Measurements from ENCODE around the gene SNRNP25. TPM values are rescaled to one million over a fixed set of nuclear protein-coding genes. Genes with fewer than 3 reads are reported as not detected.

Gene SNRNP25
- total and polyA plus RNA-seq, 9 of the 15 experiments (the other 6 are each of a cell fraction or from before 2014, with no cell fraction given), result 59.0 to 176 (median 108) TPM

DNA sequence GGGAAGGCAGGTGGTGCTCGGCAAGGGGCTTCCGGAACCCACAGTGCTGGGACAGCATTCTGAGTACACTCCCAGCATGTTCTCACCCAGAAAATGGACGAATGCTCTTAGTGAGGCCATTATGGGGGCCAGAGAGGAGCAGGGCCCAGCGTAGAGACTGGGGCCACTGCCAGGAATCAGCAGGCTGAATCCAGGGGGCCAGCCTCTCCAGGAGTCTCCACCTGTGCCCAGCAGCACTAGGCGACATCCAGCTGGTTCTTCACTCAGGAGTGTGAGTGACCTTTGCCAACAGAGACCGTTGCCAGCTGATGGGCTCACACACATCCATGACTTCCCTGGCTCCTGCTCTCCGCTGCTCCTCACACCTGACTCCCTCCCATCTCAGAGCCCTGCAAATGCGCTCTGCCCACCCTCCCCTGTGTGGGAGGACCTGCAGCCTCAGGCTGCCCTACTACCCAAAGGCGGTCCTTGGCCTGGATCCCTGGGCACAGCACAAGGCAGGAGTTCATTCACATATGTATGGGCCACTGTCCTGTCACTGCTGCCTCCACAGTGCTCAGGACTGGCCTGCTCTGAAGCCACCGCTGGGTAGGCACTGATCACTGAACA lies 13.7 kb downstream of the SNRNP25 start:
- no peak overlapping the region for H3K4me2 ChIP-seq (ENCODE audit: insufficient read depth, low read length)
- TF ChIP-seq, protein P1, sequence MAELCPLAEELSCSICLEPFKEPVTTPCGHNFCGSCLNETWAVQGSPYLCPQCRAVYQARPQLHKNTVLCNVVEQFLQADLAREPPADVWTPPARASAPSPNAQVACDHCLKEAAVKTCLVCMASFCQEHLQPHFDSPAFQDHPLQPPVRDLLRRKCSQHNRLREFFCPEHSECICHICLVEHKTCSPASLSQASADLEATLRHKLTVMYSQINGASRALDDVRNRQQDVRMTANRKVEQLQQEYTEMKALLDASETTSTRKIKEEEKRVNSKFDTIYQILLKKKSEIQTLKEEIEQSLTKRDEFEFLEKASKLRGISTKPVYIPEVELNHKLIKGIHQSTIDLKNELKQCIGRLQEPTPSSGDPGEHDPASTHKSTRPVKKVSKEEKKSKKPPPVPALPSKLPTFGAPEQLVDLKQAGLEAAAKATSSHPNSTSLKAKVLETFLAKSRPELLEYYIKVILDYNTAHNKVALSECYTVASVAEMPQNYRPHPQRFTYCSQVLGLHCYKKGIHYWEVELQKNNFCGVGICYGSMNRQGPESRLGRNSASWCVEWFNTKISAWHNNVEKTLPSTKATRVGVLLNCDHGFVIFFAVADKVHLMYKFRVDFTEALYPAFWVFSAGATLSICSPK (IDR thresholded peaks at IDR 0.05; ENCODE audit: borderline replicate concordance), result no peak
- TF ChIP-seq TEAD4 (IDR thresholded peaks at IDR 0.05; ENCODE audit: low read length) (no peak), TEAD4 (CRISPR knock-in tag; IDR thresholded peaks at IDR 0.05; ENCODE audit: borderline replicate concordance) (no peak), HMG20A (CRISPR knock-in tag; conservative IDR thresholded peaks at IDR 0.05) (no peak), ZNF143 (CRISPR knock-in tag; IDR thresholded peaks at IDR 0.05) (no peak), ETV1 (tag; conservative IDR thresholded peaks at IDR 0.05; ENCODE audit: low read depth) (no peak), CREM (IDR thresholded peaks at IDR 0.05; ENCODE audit: low read depth) (no peak), ZFP36 (IDR thresholded peaks at IDR 0.05; ENCODE audit: low read depth, low read length, partially characterized antibody) (no peak), HEY1 (CRISPR knock-in tag; IDR thresholded peaks at IDR 0.05; ENCODE audit: borderline replicate concordance) (no peak)
- TF ChIP-seq, protein P2, sequence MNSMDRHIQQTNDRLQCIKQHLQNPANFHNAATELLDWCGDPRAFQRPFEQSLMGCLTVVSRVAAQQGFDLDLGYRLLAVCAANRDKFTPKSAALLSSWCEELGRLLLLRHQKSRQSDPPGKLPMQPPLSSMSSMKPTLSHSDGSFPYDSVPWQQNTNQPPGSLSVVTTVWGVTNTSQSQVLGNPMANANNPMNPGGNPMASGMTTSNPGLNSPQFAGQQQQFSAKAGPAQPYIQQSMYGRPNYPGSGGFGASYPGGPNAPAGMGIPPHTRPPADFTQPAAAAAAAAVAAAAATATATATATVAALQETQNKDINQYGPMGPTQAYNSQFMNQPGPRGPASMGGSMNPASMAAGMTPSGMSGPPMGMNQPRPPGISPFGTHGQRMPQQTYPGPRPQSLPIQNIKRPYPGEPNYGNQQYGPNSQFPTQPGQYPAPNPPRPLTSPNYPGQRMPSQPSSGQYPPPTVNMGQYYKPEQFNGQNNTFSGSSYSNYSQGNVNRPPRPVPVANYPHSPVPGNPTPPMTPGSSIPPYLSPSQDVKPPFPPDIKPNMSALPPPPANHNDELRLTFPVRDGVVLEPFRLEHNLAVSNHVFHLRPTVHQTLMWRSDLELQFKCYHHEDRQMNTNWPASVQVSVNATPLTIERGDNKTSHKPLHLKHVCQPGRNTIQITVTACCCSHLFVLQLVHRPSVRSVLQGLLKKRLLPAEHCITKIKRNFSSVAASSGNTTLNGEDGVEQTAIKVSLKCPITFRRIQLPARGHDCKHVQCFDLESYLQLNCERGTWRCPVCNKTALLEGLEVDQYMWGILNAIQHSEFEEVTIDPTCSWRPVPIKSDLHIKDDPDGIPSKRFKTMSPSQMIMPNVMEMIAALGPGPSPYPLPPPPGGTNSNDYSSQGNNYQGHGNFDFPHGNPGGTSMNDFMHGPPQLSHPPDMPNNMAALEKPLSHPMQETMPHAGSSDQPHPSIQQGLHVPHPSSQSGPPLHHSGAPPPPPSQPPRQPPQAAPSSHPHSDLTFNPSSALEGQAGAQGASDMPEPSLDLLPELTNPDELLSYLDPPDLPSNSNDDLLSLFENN (IDR thresholded peaks at IDR 0.05; ENCODE audit: low read depth in 2 of 2, low read length in 2 of 2), result no peak
- H3K9me1 ChIP-seq (ENCODE audit: control insufficient read depth, insufficient read depth, low read length), result no peaks in the 10 kb centered on the region
- in situ Hi-C loops (cut with MboI), result no loop called here
- H4K20me1 ChIP-seq (replicated peaks; ENCODE audit: control insufficient read depth, insufficient read depth, low read length), result peaks cover 10% of the 10 kb centered on the region
- CTCF ChIA-PET (ENCODE audit: low intra/inter-chr PET ratio), result interaction anchor here (3.4 to 7.3 kb wide), 2 partner anchors 30 to 114 kb away, joined by 41 to 125 read pairs; partner anchors contain the start of gene HBQ1
- FAIRE-seq (no peak), DNase-seq (ENCODE audit: extremely low read depth in 1 of 4, low spot score in 3 of 4) (no peak), ATAC-seq (no peak)
- intact Hi-C loops (cut with micrococcal nuclease), result no loop called here
- peak overlapping the region in 1 of 2 experiments; percentile 67; a peak in 2 of 4 replicates for H3K9ac ChIP-seq (ENCODE audit: insufficient read depth in 1 of 2, low read depth in 2 of 2, low read length in 2 of 2)
- no peaks in the 10 kb centered on the region for H3K79me2 ChIP-seq (ENCODE audit: control insufficient read depth, insufficient read depth, low read length)
- no peaks in the 10 kb centered on the region for H3K9me3 ChIP-seq (replicated peaks; ENCODE audit: control insufficient read depth, insufficient read depth, low read depth, low read length)
- H3K4me1 ChIP-seq (replicated peaks in 1 of 2; ENCODE audit: control insufficient read depth in 2 of 2, insufficient read depth in 2 of 2, low read length in 2 of 2), result peaks cover 0 to 63% of the 10 kb centered on the region in 2 experiments; a peak in 3 of 5 replicates
- H3K4me3 ChIP-seq, result no peak overlapping the region
- no peak overlapping the region for H3K27ac ChIP-seq (ENCODE audit: extremely low read depth, low read depth, low read length)
- H3K36me3 ChIP-seq (ENCODE audit: control insufficient read depth, insufficient read depth, low read length), result no peaks in the 10 kb centered on the region
- WGBS (ENCODE audit: insufficient coverage, low coverage, missing lambda C conversion rate), result 65% methylated on average over 10 of the region's 10 CpGs
- H2AFZ ChIP-seq (ENCODE audit: low read depth, low read length), result no peak overlapping the region
- POLR2A ChIA-PET, result interaction anchor here (0.7 to 1.7 kb wide), 3 partner anchors 10 to 583 kb away, joined by 3 to 4 read pairs (median 3); no protein-coding TSS in a partner anchor
- H3K27me3 ChIP-seq (ENCODE audit: control insufficient read depth in 2 of 2, insufficient read depth in 2 of 2, low read length in 2 of 2), result no peaks in the 10 kb centered on the region
- no TSS peak for BruUV-seq (replicated peaks)
